Measurements from ENCODE around the gene SLC27A4. TPM values are rescaled to one million over a fixed set of nuclear protein-coding genes. Genes with fewer than 3 reads are reported as not detected.
A peak's percentile ranks its signal among the peaks of the same experiment; 100 is the strongest.

The SLC27A4 gene
- total and polyA plus RNA-seq, 2 of the 13 experiments (the other 11 are each of a cell fraction or from before 2014, with no cell fraction given), result 10.6 to 18.8 TPM

DNA sequence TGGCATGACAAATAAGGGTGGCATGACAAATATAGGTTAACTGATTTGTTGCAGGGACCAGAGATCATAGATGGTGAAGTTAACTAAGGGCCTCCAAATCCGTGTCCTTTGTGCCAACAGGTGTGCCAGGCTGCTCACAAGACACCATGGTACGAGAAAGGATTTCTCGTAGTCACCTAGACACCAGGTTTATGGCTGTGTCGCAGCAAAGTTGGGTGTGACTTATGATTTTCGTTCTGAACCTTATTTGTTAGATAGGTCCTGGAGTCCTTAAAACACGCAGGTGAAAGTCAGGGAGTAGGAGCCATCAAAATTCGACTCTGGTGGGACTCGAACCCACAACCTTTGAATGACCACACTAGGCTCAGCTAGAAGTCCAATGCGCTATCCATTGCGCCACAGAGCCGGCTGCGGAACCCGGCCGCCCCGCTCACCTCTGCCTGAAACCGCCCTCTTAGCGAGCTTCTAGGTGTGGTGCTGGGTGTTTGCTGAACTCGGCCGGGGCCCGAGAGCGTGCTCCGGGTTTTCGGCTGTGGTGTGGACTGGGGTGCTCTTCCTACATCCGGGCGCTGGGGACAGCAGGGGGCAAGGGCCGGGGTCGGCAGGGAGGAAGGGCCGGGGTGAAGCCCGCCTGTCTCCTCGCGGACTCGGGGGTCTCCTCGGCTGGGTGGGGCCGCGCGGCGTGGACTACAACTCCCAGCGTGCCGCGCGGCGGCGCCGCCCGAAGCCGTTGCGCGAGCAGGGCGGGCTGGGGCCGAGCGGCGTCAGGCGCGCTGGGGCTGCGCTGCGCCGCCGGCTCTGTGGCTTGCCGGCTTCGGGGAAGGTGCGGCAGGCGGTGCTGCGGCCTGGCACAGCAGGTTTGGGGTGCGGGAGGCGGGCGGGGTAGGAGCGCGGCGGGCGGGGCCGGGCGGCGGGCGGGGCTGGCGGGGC is at the start of gene SLC27A4 (continued):
- no peak for TF ChIP-seq SNAPC5 (CRISPR knock-in tag; IDR thresholded peaks at IDR 0.05; ENCODE audit: borderline replicate concordance)
- no peak for TF ChIP-seq CHD2 (IDR thresholded peaks at IDR 0.05; ENCODE audit: low read depth, low read length)
- TF ChIP-seq CEBPG (CRISPR knock-in tag; IDR thresholded peaks at IDR 0.05), result peak; percentile 77
- no peak for TF ChIP-seq ZNF335 (CRISPR knock-in tag; IDR thresholded peaks at IDR 0.05)
- peak; percentile 69; the same call in 1 of the 2 replicates for TF ChIP-seq PITX1 (CRISPR knock-in tag; IDR thresholded peaks at IDR 0.05)
- TF ChIP-seq ZNF605 (CRISPR knock-in tag; IDR thresholded peaks at IDR 0.05), result peak; percentile 75; the same call in 1 of the 2 replicates
- TF ChIP-seq STAG1 (CRISPR knock-in tag; IDR thresholded peaks at IDR 0.05), result no peak
- no peak for TF ChIP-seq TCF12 (IDR thresholded peaks at IDR 0.05)
- TF ChIP-seq TCF12 (CRISPR knock-in tag; IDR thresholded peaks at IDR 0.05), result 0 out of 2 replicates have a peak, but pooled peaks have one; percentile 48
- 0 out of 2 replicates have a peak, but pooled peaks have one; percentile 7 for TF ChIP-seq RARA (CRISPR knock-in tag; IDR thresholded peaks at IDR 0.05)
- TF ChIP-seq ZBTB37 (CRISPR knock-in tag; IDR thresholded peaks at IDR 0.05), result peak; percentile 45; the same call in 1 of the 2 replicates
- no peak for TF ChIP-seq ZNF510 (CRISPR knock-in tag; IDR thresholded peaks at IDR 0.05; ENCODE audit: low read depth)
- peak; percentile 94 for TF ChIP-seq GMEB1 (CRISPR knock-in tag; IDR thresholded peaks at IDR 0.05; ENCODE audit: borderline replicate concordance)
- no peak for TF ChIP-seq NCOA5 (CRISPR knock-in tag; IDR thresholded peaks at IDR 0.05)
- TF ChIP-seq KDM1A (CRISPR knock-in tag; IDR thresholded peaks at IDR 0.05), result 0 out of 2 replicates have a peak, but pooled peaks have one; percentile 68
- TF ChIP-seq HNRNPH1 (optimal IDR thresholded peaks at IDR 0.05; ENCODE audit: low read depth, low read length), result no peak
- peak; percentile 54; the same call in 1 of the 2 replicates for TF ChIP-seq ZNF691 (CRISPR knock-in tag; IDR thresholded peaks at IDR 0.05; ENCODE audit: borderline replicate concordance, low read depth)
- TF ChIP-seq, protein P1, sequence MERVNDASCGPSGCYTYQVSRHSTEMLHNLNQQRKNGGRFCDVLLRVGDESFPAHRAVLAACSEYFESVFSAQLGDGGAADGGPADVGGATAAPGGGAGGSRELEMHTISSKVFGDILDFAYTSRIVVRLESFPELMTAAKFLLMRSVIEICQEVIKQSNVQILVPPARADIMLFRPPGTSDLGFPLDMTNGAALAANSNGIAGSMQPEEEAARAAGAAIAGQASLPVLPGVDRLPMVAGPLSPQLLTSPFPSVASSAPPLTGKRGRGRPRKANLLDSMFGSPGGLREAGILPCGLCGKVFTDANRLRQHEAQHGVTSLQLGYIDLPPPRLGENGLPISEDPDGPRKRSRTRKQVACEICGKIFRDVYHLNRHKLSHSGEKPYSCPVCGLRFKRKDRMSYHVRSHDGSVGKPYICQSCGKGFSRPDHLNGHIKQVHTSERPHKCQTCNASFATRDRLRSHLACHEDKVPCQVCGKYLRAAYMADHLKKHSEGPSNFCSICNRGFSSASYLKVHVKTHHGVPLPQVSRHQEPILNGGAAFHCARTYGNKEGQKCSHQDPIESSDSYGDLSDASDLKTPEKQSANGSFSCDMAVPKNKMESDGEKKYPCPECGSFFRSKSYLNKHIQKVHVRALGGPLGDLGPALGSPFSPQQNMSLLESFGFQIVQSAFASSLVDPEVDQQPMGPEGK (CRISPR knock-in tag; IDR thresholded peaks at IDR 0.05), result no peak
- TF ChIP-seq ZHX1 (CRISPR knock-in tag; IDR thresholded peaks at IDR 0.05; ENCODE audit: low read depth), result no peak
- TF ChIP-seq PRPF4 (IDR thresholded peaks at IDR 0.05; ENCODE audit: low read depth, low read length, poor library complexity, severe bottlenecking), result no peak
